ENCODE results near the gene MIS12. TPM values are rescaled to one million over a fixed set of nuclear protein-coding genes. Genes with fewer than 3 reads are reported as not detected.

Gene MIS12
- total RNA-seq, 1 donor from 2014 or later, result 38.1 TPM

DNA sequence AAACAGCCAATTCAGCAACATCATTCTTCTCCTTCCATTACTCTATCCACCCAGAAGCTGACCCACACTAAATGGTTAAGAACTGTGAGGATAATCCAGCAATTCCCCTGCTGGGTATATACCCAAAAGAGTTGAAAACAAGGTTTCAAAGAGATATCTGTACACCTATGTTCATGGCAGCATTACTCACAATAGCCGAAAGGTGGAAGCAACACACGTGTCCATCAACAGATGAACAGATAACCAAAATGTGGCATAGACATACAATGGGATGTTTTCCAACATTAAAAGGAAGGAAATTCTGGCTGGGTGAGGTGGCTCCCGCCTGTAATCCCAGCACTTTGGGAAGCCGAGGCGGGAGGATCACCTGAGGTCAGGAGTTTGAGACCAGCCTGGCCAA is 19.9 kb downstream of the MIS12 start:
- no peaks in the 10 kb centered on the region for H3K9me3 Mint-ChIP-seq
- H3K27me3 Mint-ChIP-seq (ENCODE audit: insufficient read depth), result no peaks in the 10 kb centered on the region
- H3K36me3 Mint-ChIP-seq (ENCODE audit: low read depth), result peaks cover 20% of the 10 kb centered on the region
- no peak overlapping the region for H3K4me3 Mint-ChIP-seq
- no peak overlapping the region for H3K27ac Mint-ChIP-seq
- H3K4me1 Mint-ChIP-seq (ENCODE audit: low read depth), result peaks cover 4% of the 10 kb centered on the region
- intact Hi-C loops (cut with micrococcal nuclease), result no loop called here
- no peak for DNase-seq (ENCODE audit: low spot score)

DNA sequence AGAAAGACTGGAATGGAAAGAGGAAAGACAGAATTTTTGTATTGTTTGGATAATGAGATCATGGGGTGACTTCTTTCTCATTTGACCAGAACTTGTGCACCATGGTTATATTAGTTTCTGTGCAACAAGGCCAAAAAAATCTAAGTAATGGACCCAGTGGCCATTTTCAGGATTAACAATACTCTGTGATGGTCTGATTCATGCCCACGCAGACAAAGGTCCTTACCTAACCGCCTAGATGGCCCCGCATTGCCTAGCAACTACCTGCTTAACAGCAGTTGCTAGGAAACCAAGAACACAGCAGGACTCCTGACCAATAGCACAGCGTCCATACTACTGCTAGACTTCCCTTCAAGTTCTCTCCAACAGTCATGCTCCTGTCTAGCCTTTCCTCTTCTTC is 22.4 kb downstream of the MIS12 start:
- Mint-ChIP-seq H3K4me3 (no peak overlapping the region), H3K27ac (no peak overlapping the region), H3K4me1 (ENCODE audit: low read depth) (peaks cover 20% of the 10 kb centered on the region), H3K9me3 (no peaks in the 10 kb centered on the region), H3K27me3 (ENCODE audit: insufficient read depth) (no peaks in the 10 kb centered on the region), H3K36me3 (ENCODE audit: low read depth) (peaks cover 24% of the 10 kb centered on the region)
- intact Hi-C loops (cut with micrococcal nuclease), result no loop called here
- no peak for DNase-seq (ENCODE audit: low spot score)

DNA sequence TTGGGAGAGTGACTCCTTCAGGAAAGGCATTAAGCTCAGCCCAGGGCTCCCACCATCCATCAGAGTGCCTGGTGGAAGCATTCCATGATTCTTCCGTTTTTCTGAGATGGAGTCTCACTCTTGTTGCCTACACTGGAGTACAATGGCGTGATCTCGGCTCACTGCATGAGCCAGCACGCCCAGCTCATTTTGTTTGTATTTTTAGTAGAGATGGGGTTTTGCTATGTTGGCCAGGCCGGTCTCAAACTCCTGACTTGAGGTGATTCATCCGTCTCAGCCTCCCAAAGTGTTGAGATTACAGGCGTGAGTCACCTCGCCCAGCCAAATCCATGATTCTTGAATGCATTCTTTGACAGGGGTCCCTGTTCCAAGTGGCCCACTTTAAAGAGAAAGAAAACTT is 23.1 kb downstream of the MIS12 start:
- Mint-ChIP-seq H3K27me3 (ENCODE audit: insufficient read depth) (no peaks in the 10 kb centered on the region), H3K4me3 (no peak overlapping the region), H3K27ac (no peak overlapping the region), H3K36me3 (ENCODE audit: low read depth) (peaks cover 26% of the 10 kb centered on the region), H3K9me3 (no peaks in the 10 kb centered on the region), H3K4me1 (ENCODE audit: low read depth) (peaks cover 24% of the 10 kb centered on the region)
- DNase-seq (ENCODE audit: low spot score), result no peak
- intact Hi-C loops (cut with micrococcal nuclease), result no loop called here

DNA sequence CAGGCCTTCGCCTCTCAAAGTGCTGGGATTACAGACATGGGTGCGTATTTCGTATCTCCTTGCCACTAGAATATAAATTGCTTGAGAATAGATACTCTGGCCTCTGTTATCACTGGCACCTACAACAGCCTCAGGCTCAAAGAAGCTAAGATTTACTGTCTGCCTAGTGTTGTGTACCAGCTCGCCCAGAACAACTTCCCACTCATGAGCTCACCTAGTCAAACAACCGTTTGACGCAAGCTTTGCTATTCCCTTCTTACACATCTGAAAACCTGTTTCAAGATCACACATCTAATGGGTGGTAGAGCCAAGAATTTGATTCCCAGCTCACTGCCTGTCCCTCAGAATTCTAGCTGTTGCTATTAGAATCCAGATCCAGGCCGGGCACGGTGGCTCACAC is 24.4 kb downstream of the MIS12 start:
- no peak for DNase-seq (ENCODE audit: low spot score)
- H3K27me3 Mint-ChIP-seq (ENCODE audit: insufficient read depth), result no peaks in the 10 kb centered on the region
- intact Hi-C loops (cut with micrococcal nuclease), result no loop called here
- no peaks in the 10 kb centered on the region for H3K9me3 Mint-ChIP-seq
- no peak overlapping the region for H3K4me3 Mint-ChIP-seq
- H3K4me1 Mint-ChIP-seq (ENCODE audit: low read depth), result peaks cover 24% of the 10 kb centered on the region
- H3K27ac Mint-ChIP-seq, result no peak overlapping the region
- peaks cover 34% of the 10 kb centered on the region for H3K36me3 Mint-ChIP-seq (ENCODE audit: low read depth)

DNA sequence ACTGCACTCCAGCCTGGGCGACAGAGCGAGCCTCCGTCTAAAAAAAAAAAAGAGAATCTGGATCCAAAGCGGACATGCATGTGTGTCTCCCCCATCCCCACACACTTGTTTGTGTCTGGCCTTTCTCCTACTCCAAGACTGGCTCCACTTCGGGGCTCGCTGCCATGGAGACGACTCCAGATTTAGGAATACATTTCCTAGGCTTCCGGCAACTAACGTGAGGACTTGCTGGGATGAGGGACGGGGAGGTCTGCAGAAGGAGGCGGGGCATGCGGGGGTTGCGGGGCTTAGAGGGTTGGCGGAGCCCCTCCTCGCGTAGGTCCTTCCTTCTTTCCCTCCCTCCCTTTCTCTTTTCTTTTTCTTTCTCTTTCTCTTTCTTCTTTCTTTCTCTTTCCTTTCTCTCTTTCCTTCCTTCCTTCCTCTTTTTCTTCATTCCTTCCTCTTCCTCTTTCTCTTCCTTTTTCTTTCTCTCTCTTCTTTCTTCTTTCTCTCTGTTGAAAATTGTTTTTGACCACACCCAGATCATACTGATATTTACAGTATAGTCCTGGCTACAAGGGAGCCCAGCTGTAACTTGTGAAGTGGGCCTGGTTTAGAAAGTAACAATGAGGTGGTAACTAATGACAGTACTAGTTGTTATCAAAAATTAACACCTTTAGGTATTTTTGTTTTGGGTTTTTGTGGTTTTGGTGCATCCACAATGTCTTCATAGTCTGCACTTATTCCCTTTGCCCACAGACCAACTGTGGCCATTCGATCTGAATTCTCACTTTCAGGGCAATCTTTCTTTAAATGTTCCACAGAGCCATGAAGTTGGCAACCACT is 25.2 kb downstream of the MIS12 start:
- no peak overlapping the region for H3K4me3 Mint-ChIP-seq
- intact Hi-C loops (cut with micrococcal nuclease), result no loop called here
- peaks cover 38% of the 10 kb centered on the region for H3K36me3 Mint-ChIP-seq (ENCODE audit: low read depth)
- H3K9me3 Mint-ChIP-seq, result no peaks in the 10 kb centered on the region
- no peak for DNase-seq (ENCODE audit: low spot score)
- H3K27me3 Mint-ChIP-seq (ENCODE audit: insufficient read depth), result no peaks in the 10 kb centered on the region
- H3K27ac Mint-ChIP-seq, result peak overlapping the region; percentile 57
- H3K4me1 Mint-ChIP-seq (ENCODE audit: low read depth), result peaks cover 24% of the 10 kb centered on the region

DNA sequence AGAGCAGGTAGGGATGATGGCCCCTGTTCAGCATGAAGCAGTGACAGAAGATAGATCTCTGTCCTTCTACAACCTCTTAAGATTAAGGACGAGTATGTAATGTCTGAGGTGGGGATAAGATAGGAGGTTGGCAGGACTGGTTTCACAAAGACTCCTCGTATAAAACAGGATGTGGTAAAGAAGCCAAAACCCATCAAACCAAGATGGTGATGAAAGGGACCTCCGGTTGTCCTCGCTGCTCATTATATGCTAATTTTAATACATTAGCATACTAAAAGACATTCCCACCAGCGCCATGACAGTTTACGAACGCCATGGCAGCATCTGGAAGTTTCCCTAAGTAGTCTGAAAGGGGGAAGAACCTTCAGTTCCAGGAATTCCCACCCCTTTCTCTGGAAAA is 27.3 kb downstream of the MIS12 start:
- Mint-ChIP-seq H3K27me3 (ENCODE audit: insufficient read depth) (no peaks in the 10 kb centered on the region), H3K36me3 (ENCODE audit: low read depth) (peaks cover 50% of the 10 kb centered on the region), H3K9me3 (no peaks in the 10 kb centered on the region), H3K27ac (no peak overlapping the region), H3K4me1 (ENCODE audit: low read depth) (peaks cover 24% of the 10 kb centered on the region), H3K4me3 (no peak overlapping the region)
- intact Hi-C loops (cut with micrococcal nuclease), result no loop called here
- DNase-seq (ENCODE audit: low spot score), result no peak

DNA sequence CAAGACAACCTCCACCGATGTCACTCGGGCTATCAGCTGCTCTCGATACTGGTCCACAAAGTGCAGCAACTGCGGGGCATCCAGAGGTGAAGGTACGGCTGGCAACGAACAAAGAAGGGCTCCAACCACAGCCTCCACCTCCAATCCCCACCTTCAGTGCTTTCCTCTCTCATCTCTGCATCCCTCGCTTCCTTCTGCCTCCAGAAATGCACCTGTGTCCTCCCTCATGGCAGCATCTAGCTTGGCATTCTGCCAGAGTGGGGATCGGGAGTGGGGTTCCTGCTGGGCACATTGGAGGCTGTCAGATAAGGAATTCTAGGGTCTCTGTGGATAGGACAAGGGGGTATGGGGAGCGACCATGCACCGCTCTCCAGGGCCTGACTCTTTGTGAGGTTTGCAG is 28.6 kb downstream of the MIS12 start:
- no peaks in the 10 kb centered on the region for H3K9me3 Mint-ChIP-seq
- H3K27me3 Mint-ChIP-seq (ENCODE audit: insufficient read depth), result no peaks in the 10 kb centered on the region
- intact Hi-C loops (cut with micrococcal nuclease), result no loop called here
- peaks cover 24% of the 10 kb centered on the region for H3K4me1 Mint-ChIP-seq (ENCODE audit: low read depth)
- DNase-seq (ENCODE audit: low spot score), result no peak
- peak overlapping the region; percentile 58 for H3K27ac Mint-ChIP-seq
- H3K4me3 Mint-ChIP-seq, result no peak overlapping the region
- peaks cover 50% of the 10 kb centered on the region for H3K36me3 Mint-ChIP-seq (ENCODE audit: low read depth)

DNA sequence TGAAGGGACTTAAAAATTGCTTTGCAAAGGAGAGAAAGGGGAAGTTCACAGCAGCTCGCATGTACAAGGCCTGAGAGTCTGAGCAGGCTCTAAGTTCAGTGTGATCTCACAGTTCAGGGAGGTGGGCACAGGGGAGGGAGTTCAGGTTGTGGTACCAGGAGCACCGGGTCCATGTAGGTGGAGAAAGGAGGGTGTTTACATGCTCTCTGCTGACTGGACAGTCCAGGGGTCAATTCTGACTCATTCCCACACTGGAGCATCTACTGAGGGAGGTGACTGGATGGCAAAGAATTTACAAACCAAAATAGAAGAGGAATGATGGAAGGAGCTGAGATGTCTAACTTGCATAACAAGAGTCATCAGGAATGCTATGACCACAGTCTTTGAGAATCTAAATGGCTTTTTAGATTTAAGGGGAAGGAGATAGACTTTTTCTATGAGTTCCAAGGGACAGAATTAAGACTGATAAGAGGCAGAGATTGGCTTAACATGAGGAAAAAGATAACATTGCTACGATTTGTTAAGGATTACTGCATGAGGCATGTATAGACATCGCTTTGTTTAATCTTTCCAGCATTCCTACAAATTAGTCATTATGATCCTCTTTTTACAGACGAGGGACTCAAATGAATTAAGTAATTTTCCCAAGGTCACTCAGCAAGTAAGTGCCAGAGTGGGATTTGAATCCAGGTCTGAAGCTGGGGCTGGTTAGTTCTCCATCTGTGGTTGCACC is 29.9 kb downstream of the MIS12 start:
- no peak overlapping the region for H3K4me3 Mint-ChIP-seq
- no peak overlapping the region for H3K27ac Mint-ChIP-seq
- H3K4me1 Mint-ChIP-seq (ENCODE audit: low read depth), result peaks cover 24% of the 10 kb centered on the region
- intact Hi-C loops (cut with micrococcal nuclease), result no loop called here
- peaks cover 49% of the 10 kb centered on the region for H3K36me3 Mint-ChIP-seq (ENCODE audit: low read depth)
- no peaks in the 10 kb centered on the region for H3K9me3 Mint-ChIP-seq
- DNase-seq (ENCODE audit: low spot score), result no peak
- no peaks in the 10 kb centered on the region for H3K27me3 Mint-ChIP-seq (ENCODE audit: insufficient read depth)

DNA sequence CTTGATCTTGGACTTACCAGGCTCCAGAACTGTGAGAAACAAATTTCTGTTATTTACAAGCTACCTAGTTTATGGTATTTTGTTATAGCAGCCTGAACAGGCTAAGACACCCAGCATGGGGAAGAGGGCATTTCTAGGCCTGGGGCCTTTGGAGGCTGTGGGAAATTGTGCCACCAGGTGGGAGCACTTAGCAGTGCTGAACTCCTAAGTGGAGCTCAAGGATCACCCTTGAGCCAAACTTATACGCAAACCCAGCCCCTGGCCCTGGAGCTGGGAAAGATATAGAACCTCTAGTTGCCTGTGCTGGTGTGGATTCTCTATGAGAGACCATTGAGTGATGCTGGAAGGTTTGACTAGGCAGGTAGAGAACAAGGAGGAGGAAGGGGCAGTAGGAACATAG is 36.1 kb downstream of the MIS12 start:
- H3K27me3 Mint-ChIP-seq (ENCODE audit: insufficient read depth), result no peaks in the 10 kb centered on the region
- peaks cover 13% of the 10 kb centered on the region for H3K4me1 Mint-ChIP-seq (ENCODE audit: low read depth)
- no peak for DNase-seq (ENCODE audit: low spot score)
- intact Hi-C loops (cut with micrococcal nuclease), result no loop called here
- no peaks in the 10 kb centered on the region for H3K9me3 Mint-ChIP-seq
- H3K36me3 Mint-ChIP-seq (ENCODE audit: low read depth), result peaks cover 20% of the 10 kb centered on the region
- no peak overlapping the region for H3K4me3 Mint-ChIP-seq
- H3K27ac Mint-ChIP-seq, result no peak overlapping the region

DNA sequence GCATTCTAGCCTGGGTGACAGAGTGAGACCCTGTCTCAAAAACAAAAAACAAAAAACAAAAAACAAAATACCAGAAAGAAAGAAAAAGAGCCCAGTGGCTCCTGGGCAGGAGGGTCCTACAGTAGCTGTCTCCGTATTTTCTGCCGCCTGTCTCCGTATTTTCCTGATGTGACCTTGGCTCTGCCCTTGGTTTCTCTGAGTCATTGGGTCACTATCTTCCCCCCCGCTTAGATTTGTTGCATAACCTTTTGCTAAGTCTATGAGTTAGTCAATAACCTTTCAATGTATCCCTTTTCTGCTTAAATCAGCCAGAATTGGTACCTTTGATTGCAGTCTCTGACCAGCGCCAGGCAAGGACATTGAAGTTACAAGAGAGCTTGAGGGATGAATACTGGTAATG is 36.9 kb downstream of the MIS12 start:
- no peak for DNase-seq (ENCODE audit: low spot score)
- Mint-ChIP-seq H3K27ac (no peak overlapping the region), H3K36me3 (ENCODE audit: low read depth) (peaks cover 14% of the 10 kb centered on the region), H3K27me3 (ENCODE audit: insufficient read depth) (no peaks in the 10 kb centered on the region), H3K4me1 (ENCODE audit: low read depth) (peaks cover 13% of the 10 kb centered on the region), H3K4me3 (no peak overlapping the region), H3K9me3 (no peaks in the 10 kb centered on the region)
- intact Hi-C loops (cut with micrococcal nuclease), result no loop called here

DNA sequence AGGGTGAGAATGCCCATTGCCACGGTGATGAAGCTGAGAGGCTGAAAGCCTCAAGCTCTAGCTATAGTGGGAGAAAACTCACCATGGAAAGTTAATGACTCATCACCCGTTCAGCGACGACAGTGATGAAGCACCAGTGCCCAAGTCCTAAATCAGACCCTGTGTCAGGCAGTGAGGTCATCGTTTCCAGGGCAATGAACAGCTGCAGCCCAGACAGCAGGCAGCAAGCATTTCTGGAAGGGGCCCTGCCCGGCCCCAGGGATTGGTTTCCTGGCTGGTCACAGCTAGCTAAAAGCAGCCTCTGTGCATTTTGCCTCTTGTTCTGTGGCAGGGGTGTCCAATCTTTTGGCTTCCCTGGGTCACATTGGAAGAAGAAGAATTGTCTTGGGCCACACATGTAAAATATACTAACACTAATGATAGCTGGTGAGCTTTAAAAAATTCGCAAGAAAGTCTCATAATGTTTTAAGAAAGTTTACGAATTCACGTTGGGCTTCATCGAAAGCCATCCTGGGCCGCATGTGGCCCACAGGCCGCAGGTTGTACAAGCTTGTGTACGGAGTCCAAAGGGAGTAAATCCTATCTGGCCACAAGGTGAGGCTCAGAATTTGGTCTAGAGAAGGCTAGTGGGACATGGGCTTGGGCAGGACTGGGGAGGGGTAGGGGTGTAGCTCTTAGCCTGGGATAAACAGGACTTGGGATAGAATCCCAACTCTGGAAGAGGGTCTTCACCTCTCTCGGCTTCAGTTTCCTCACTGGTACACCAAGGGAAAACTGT is 40.6 kb downstream of the MIS12 start:
- Mint-ChIP-seq H3K9me3 (no peaks in the 10 kb centered on the region), H3K27ac (peak overlapping the region; percentile 84), H3K36me3 (ENCODE audit: low read depth) (peaks cover 31% of the 10 kb centered on the region), H3K27me3 (ENCODE audit: insufficient read depth) (no peaks in the 10 kb centered on the region), H3K4me3 (no peak overlapping the region), H3K4me1 (ENCODE audit: low read depth) (peaks cover 13% of the 10 kb centered on the region)
- DNase-seq (ENCODE audit: low spot score), result peak; percentile 18
- intact Hi-C loops (cut with micrococcal nuclease), result loop anchor here (1.0 to 2.0 kb wide), 3 partner anchors 26 to 58 kb away; partner anchors contain the start of genes DERL2, MIS12 and NLRP1

DNA sequence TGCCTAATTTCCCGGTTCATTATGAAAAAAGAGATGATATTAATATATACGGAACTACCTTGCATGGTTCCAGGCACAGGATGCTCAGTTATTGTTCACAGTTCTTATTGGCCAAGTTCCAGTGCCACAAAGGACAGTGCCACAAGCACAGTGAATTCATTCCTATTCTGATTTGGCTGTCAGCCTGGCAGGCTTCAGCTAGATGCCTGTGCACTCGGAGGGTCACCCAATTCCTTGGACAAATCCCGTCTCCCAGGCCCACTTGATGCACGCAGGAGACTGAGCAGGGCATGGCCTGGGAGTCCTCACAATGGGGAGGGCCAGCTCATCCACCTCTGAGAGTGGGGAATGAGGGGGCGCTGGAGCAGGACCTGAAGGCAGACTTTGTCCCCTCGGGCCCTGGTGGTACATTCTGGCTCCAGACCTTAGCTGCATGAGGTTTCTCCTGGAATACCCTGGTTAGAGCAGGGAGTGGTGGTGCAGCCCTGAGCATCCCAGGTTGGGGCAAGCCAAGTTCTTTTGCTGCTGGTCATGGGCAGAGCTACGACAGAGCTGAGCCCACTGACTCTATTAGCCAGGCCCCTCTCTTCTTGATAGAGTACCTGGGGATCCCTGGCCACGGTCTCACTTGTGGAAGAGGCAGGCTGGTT is 41.4 kb downstream of the MIS12 start:
- intact Hi-C loops (cut with micrococcal nuclease), result loop anchor here (2.0 kb wide), 1 partner anchor 57 kb away; the partner anchor contains the start of gene NLRP1
- H3K4me1 Mint-ChIP-seq (ENCODE audit: low read depth), result peaks cover 13% of the 10 kb centered on the region
- H3K27ac Mint-ChIP-seq, result peak overlapping the region; percentile 84
- DNase-seq (ENCODE audit: low spot score), result no peak
- H3K4me3 Mint-ChIP-seq, result no peak overlapping the region
- peaks cover 34% of the 10 kb centered on the region for H3K36me3 Mint-ChIP-seq (ENCODE audit: low read depth)
- no peaks in the 10 kb centered on the region for H3K9me3 Mint-ChIP-seq
- H3K27me3 Mint-ChIP-seq (ENCODE audit: insufficient read depth), result no peaks in the 10 kb centered on the region

Measured in activated T-helper 1 cell treated with anti-CD3 and anti-CD28 coated beads, Interleukin-12 subunit alpha, Interleukin-12 subunit beta, Interleukin-2, Interleukin-4 antibody, amounts not matched to agents 30 ng/mL and 10 ng/mL and 1 ng/mL, durations not matched to agents 14 hours and 24 hours and 36 hours (primary cell).